ENCODE results near the gene AZIN2. TPM values are rescaled to one million over a fixed set of nuclear protein-coding genes. Genes with fewer than 3 reads are reported as not detected.

AZIN2 gene
- total and polyA plus RNA-seq, 4 donors: 0.68 to 2.6 (median 0.74) TPM

GRCh38 chr1:33032126-33032869 lies 48.7 kb upstream of the AZIN2 start (continued):
- TF ChIP-seq ATF3 (IDR thresholded peaks at IDR 0.05) (no peak), EGR1 (IDR thresholded peaks at IDR 0.05; ENCODE audit: low read depth in 2 of 2) (no peak)
- TF ChIP-seq, protein P1, sequence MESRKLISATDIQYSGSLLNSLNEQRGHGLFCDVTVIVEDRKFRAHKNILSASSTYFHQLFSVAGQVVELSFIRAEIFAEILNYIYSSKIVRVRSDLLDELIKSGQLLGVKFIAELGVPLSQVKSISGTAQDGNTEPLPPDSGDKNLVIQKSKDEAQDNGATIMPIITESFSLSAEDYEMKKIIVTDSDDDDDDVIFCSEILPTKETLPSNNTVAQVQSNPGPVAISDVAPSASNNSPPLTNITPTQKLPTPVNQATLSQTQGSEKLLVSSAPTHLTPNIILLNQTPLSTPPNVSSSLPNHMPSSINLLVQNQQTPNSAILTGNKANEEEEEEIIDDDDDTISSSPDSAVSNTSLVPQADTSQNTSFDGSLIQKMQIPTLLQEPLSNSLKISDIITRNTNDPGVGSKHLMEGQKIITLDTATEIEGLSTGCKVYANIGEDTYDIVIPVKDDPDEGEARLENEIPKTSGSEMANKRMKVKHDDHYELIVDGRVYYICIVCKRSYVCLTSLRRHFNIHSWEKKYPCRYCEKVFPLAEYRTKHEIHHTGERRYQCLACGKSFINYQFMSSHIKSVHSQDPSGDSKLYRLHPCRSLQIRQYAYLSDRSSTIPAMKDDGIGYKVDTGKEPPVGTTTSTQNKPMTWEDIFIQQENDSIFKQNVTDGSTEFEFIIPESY (IDR thresholded peaks at IDR 0.05): no peak

- H3K27me3 ChIP-seq (ENCODE audit: control insufficient read depth in 4 of 4, insufficient read depth in 4 of 4, low read length in 3 of 4): no peaks in the 10 kb centered on the region
- 6% methylated on average over 5 of the region's 5 CpGs for WGBS
- DNase-seq (ENCODE audit: low spot score): no peak
- H3K9ac ChIP-seq (ENCODE audit: low read depth in 1 of 2, low read length in 2 of 2): peak overlapping the region; percentile 79 to 94
- TF ChIP-seq RAD21 (IDR thresholded peaks at IDR 0.05): peak in 1 of 2 donors; percentile 18
- peak in 1 of 2 donors; percentile 49 for TF ChIP-seq HNF4A (conservative IDR thresholded peaks at IDR 0.05)
- TF ChIP-seq TAF1 (conservative IDR thresholded peaks at IDR 0.05): peak; percentile 52
- TF ChIP-seq ATF3 (IDR thresholded peaks at IDR 0.05): no peak
- peak; percentile 64 for TF ChIP-seq MAX (IDR thresholded peaks at IDR 0.05)
- no peak for TF ChIP-seq NR2F2 (IDR thresholded peaks at IDR 0.05)
- TF ChIP-seq RXRA (IDR thresholded peaks at IDR 0.05): peak in 1 of 2 donors; percentile 35
- H3K27ac ChIP-seq (ENCODE audit: low read depth in 1 of 2, low read length in 2 of 2): peak overlapping the region; percentile 87
- H3K36me3 ChIP-seq (ENCODE audit: control insufficient read depth in 4 of 4, insufficient read depth in 3 of 4, low read depth in 1 of 4, low read length in 3 of 4): peaks cover 0 to 5% (median 0%) of the 10 kb centered on the region in 4 donors
- peak overlapping the region; percentile 78 to 85 (median 79) for H3K4me3 ChIP-seq (ENCODE audit: low read depth in 1 of 3, low read length in 3 of 3)
- H3K9me3 ChIP-seq (ENCODE audit: control insufficient read depth in 4 of 4, low read length in 3 of 4): no peaks in the 10 kb centered on the region
- H3K4me1 ChIP-seq (ENCODE audit: control insufficient read depth in 4 of 4, insufficient read depth in 4 of 4, low read length in 3 of 4): peaks cover 10 to 44% (median 31%) of the 10 kb centered on the region in 4 donors
Observed at GRCh38 chr1:33036051-33036525, 44.9 kb upstream of the AZIN2 start.

- Histone ChIP-seq H3K9ac (ENCODE audit: low read depth in 1 of 2, low read length in 2 of 2) (peak within 1 kb of the TSS; percentile 79 to 94), H3K9me3 (ENCODE audit: control insufficient read depth in 4 of 4, low read length in 3 of 4) (no peaks in the 10 kb centered on the region), H3K27me3 (ENCODE audit: control insufficient read depth in 4 of 4, insufficient read depth in 4 of 4, low read length in 3 of 4) (no peaks in the 10 kb centered on the region), H3K27ac (ENCODE audit: low read depth in 1 of 2, low read length in 2 of 2) (peak within 1 kb of the TSS; percentile 87), H3K4me3 (ENCODE audit: low read depth in 1 of 3, low read length in 3 of 3) (peak within 1 kb of the TSS; percentile 78 to 85 (median 79)), H3K36me3 (ENCODE audit: control insufficient read depth in 4 of 4, insufficient read depth in 3 of 4, low read depth in 1 of 4, low read length in 3 of 4) (no peaks in the 10 kb centered on the region), H3K4me1 (ENCODE audit: control insufficient read depth in 4 of 4, insufficient read depth in 4 of 4, low read length in 3 of 4) (peaks cover 9 to 37% (median 25%) of the 10 kb centered on the region in 4 donors)
- DNase-seq (ENCODE audit: low spot score): peak; percentile 95
- 6% methylated on average over 59 of the region's 59 CpGs for WGBS
- TF ChIP-seq EGR1 (IDR thresholded peaks at IDR 0.05; ENCODE audit: low read depth in 2 of 2) (peak in 1 of 2 donors; percentile 17), FOXA1 (IDR thresholded peaks at IDR 0.05) (no peak), JUND (IDR thresholded peaks at IDR 0.05) (no peak), FOXA2 (IDR thresholded peaks at IDR 0.05) (no peak), GABPA (IDR thresholded peaks at IDR 0.05 in 1 of 2, conservative IDR thresholded peaks at IDR 0.05 in 1 of 2) (peak in 1 of 2 donors; percentile 88), RXRA (IDR thresholded peaks at IDR 0.05) (peak; percentile 81 to 94), HNF4A (conservative IDR thresholded peaks at IDR 0.05) (peak; percentile 56 to 66), HNF4G (IDR thresholded peaks at IDR 0.05) (peak; percentile 7), REST (IDR thresholded peaks at IDR 0.05) (peak; percentile 55), ATF3 (IDR thresholded peaks at IDR 0.05) (no peak), NR2F2 (IDR thresholded peaks at IDR 0.05) (peak; percentile 88), SP1 (IDR thresholded peaks at IDR 0.05) (peak; percentile 98), YY1 (IDR thresholded peaks at IDR 0.05) (peak; percentile 90)
- TF ChIP-seq, protein P2, sequence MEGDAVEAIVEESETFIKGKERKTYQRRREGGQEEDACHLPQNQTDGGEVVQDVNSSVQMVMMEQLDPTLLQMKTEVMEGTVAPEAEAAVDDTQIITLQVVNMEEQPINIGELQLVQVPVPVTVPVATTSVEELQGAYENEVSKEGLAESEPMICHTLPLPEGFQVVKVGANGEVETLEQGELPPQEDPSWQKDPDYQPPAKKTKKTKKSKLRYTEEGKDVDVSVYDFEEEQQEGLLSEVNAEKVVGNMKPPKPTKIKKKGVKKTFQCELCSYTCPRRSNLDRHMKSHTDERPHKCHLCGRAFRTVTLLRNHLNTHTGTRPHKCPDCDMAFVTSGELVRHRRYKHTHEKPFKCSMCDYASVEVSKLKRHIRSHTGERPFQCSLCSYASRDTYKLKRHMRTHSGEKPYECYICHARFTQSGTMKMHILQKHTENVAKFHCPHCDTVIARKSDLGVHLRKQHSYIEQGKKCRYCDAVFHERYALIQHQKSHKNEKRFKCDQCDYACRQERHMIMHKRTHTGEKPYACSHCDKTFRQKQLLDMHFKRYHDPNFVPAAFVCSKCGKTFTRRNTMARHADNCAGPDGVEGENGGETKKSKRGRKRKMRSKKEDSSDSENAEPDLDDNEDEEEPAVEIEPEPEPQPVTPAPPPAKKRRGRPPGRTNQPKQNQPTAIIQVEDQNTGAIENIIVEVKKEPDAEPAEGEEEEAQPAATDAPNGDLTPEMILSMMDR (IDR thresholded peaks at IDR 0.05; ENCODE audit: low read depth, low read length, missing input control): no peak
Observed at GRCh38 chr1:33036526-33037503, 44.1 kb upstream of the AZIN2 start, which contains the start of gene AK2. TSS of gene AK2 (minus strand) at chr1:33036883. CDS start at chr1:33036828, 55 bp downstream.

Measured in liver (tissue), 9 donors.